Tibial nerve (tissue), 4 donors: ENCODE results near the gene CMSS1. TPM values are rescaled to one million over a fixed set of nuclear protein-coding genes. Genes with fewer than 3 reads are reported as not detected.
A peak's percentile ranks its signal among the peaks of the same experiment; 100 is the strongest.

Source experiments
- DNase-seq, 2 donors: peaks; one replicate each; pipeline ENCODE4 v3.0.0-alpha.2; 2019; ENCODE audit warnings: low spot score in 2 of 2
- H3K27ac ChIP-seq, 4 donors: fragments of 200-600 bp; sonication (generic) in 3 of 4; one replicate each; pipeline ENCODE4 v1.5.1; 2017 to 2019; ENCODE audit warnings: mild to moderate bottlenecking in 1 of 4
- H3K27me3 ChIP-seq, 2 donors: fragments of 200-600 bp; sonication (generic) in 1 of 2; one replicate each; pipeline versions ENCODE4 v1.5.1 to v1.6.0; 2017 to 2019
- H3K36me3 ChIP-seq, 3 donors: fragments of 200-600 bp; sonication (generic); one replicate each; pipeline ENCODE4 v1.5.1; 2018 to 2019
- H3K4me1 ChIP-seq, 4 donors: fragments of 200-600 bp; sonication (generic) in 3 of 4; one replicate each; pipeline ENCODE4 v1.5.1; 2017 to 2019
- H3K4me3 ChIP-seq, 4 donors: fragments of 200-600 bp; sonication (generic) in 3 of 4; one replicate each; pipeline ENCODE4 v1.5.1; 2017 to 2019; ENCODE audit warnings: mild to moderate bottlenecking in 1 of 4, moderate library complexity in 1 of 4
- H3K9me3 ChIP-seq, 4 donors: fragments of 200-600 bp; sonication (generic) in 3 of 4; one replicate each; pipeline ENCODE4 v1.5.1; 2017 to 2019
- CTCF ChIP-seq, 5 experiments: fragments of 200-600 bp in 3 of 5; fragments of 450-650 bp in 2 of 5; sonication (generic) in 3 of 5; IDR thresholded peaks; one replicate each; pipeline ENCODE4 v1.5.1; 2016 to 2019; ENCODE audit warnings: antibody characterized with exemption in 5 of 5, mild to moderate bottlenecking in 3 of 5, moderate library complexity in 2 of 5
- EP300 ChIP-seq, 2 donors: sonication (generic); formaldehyde crosslinking; IDR thresholded peaks; one replicate each; pipeline ENCODE4 v1.6.1; 2017; ENCODE audit warnings: antibody characterized with exemption in 2 of 2, mild to moderate bottlenecking in 1 of 2
- POLR2A ChIP-seq, 2 donors: fragments of 450-650 bp; IDR thresholded peaks; one replicate each; pipeline ENCODE4 v1.6.1; 2017; ENCODE audit warnings: antibody characterized with exemption in 2 of 2, mild to moderate bottlenecking in 2 of 2, moderate library complexity in 2 of 2
- WGBS, 2 donors: methylation state at CpG; one replicate each; pipeline ENCODE4 v1.1.5; 2018; 5-methylcytosine and 5-hydroxymethylcytosine counted together
- total RNA-seq, 4 donors: library from RNA; depleted of rRNA; stranded (reverse); fragments of >200 nt; gene quantifications; one replicate each; pipeline ENCODE4 v1.1.0, GENCODE V29; 2016

The CMSS1 gene
- total RNA-seq, 4 donors from 2014 or later: 5.5 to 29.1 (median 15.7) TPM

GRCh38 chr3:99960123-99960878, 142.6 kb downstream of the CMSS1 start:
- Histone ChIP-seq H3K36me3 (no peaks in the 10 kb centered on the region), H3K4me1 (peaks cover 0 to 28% (median 4%) of the 10 kb centered on the region in 4 donors), H3K27me3 (no peaks in the 10 kb centered on the region), H3K27ac (peak overlapping the region in 2 of 4 donors; percentile 21 to 34), H3K4me3 (no peak overlapping the region), H3K9me3 (no peaks in the 10 kb centered on the region)
- DNase-seq: no peak
- TF ChIP-seq POLR2A (IDR thresholded peaks at IDR 0.05) (no peak), CTCF (IDR thresholded peaks at IDR 0.05) (no peak), EP300 (IDR thresholded peaks at IDR 0.05) (no peak)
- 69 to 71% methylated on average over 5 of the region's 5 CpGs for WGBS, 2 donors

DNA sequence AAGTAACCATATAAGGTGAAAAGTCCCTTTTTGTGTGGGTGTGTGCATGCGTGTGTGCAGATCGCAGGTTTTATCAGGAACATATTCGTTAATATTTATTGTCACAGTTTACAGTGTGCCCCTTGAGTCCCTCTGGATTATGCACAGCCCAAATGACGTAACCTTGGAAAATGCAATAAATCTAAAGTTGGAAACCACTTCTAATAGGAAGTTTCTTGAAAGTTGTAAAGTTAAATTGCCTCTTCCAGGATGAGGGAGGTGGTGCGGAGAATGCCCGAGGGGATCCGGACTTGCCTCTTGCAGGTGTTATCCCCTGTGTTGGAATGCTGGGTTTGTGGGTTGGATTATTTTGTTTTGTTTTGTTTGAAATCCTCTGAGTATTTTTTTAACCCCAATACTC, 143.3 kb downstream of the CMSS1 start:
- H3K9me3 ChIP-seq: no peaks in the 10 kb centered on the region
- TF ChIP-seq POLR2A (IDR thresholded peaks at IDR 0.05) (no peak), EP300 (IDR thresholded peaks at IDR 0.05) (peak in 1 of 2 donors; percentile 24)
- WGBS, 2 donors: 60 to 69% methylated on average over 7 of the region's 7 CpGs
- H3K36me3 ChIP-seq: no peaks in the 10 kb centered on the region
- no peaks in the 10 kb centered on the region for H3K27me3 ChIP-seq
- peaks cover 0 to 28% (median 4%) of the 10 kb centered on the region in 4 donors for H3K4me1 ChIP-seq
- H3K27ac ChIP-seq: no peak overlapping the region
- no peak for DNase-seq
- H3K4me3 ChIP-seq: no peak overlapping the region

DNA sequence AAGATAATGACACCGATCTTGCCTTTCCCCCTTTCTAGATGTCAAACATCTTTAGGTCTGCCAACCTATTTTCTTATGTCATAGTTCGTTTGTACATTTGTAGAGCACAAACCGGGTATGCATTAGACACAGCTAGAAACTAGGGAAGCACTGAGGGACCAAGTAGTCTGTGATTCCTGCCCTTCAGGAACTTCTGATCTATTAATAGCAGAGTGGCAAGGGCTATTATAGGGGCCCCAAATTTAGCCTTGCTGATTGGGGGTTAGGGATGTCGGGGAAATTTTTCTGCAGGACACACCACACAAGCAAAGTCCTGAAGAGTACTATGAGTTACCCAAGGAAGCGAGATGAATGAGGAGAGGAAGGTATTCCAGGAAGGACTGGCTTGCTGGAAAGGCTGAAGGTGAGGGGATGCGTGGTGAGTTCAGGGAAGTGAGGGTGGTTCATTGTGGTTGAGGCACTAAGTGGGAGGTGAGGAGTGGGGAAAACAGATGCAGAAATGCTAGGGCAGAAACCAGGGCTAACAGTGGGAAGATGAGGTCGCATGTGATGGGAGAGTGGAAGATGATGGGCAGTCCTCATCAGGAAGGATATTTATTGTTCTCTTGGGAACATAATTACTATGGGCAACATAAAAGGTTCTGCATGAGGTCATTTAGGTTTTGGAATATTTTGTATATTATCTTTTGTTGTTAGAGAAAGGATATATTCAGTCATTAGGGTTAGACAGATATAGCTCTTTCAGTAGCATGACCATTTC, 144.3 kb downstream of the CMSS1 start:
- peak overlapping the region in 1 of 4 donors; percentile 40 for H3K27ac ChIP-seq
- H3K4me1 ChIP-seq: peaks cover 0 to 32% (median 4%) of the 10 kb centered on the region in 4 donors
- no peak for TF ChIP-seq CTCF (IDR thresholded peaks at IDR 0.05)
- TF ChIP-seq EP300 (IDR thresholded peaks at IDR 0.05): no peak
- TF ChIP-seq POLR2A (IDR thresholded peaks at IDR 0.05): no peak
- 91 to 92% methylated on average over 7 of the region's 7 CpGs for WGBS, 2 donors
- no peaks in the 10 kb centered on the region for H3K9me3 ChIP-seq
- no peaks in the 10 kb centered on the region for H3K36me3 ChIP-seq
- no peak overlapping the region for H3K4me3 ChIP-seq
- no peaks in the 10 kb centered on the region for H3K27me3 ChIP-seq
- DNase-seq: no peak

DNA sequence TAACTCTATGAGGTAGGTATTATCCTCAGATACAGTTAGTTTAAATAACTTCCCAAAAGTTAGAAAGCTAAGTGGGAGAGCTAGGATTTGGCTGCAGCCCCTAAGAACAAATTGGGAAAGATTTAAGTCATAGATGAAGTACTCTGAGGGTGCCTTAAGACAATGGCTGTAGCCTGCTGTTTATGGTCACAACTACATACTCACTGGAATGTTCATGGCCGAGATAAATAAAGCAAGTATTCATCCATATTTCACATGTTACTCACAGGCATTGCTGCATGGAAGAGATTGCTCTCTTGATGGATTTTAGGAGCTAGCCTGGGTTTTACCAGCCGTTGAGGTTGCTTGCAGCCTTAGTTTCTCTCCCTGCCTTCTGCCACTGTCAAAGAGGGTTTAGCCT, 145.0 kb downstream of the CMSS1 start:
- Histone ChIP-seq H3K27me3 (no peaks in the 10 kb centered on the region), H3K4me3 (no peak overlapping the region), H3K4me1 (peaks cover 0 to 29% (median 4%) of the 10 kb centered on the region in 4 donors), H3K36me3 (no peaks in the 10 kb centered on the region), H3K9me3 (no peaks in the 10 kb centered on the region), H3K27ac (peak overlapping the region in 1 of 4 donors; percentile 40)
- WGBS, 2 donors: 51 to 62% methylated on average over 2 of the region's 2 CpGs
- DNase-seq: no peak
- no peak for TF ChIP-seq POLR2A (IDR thresholded peaks at IDR 0.05)
- TF ChIP-seq CTCF (IDR thresholded peaks at IDR 0.05): no peak
- TF ChIP-seq EP300 (IDR thresholded peaks at IDR 0.05): no peak

DNA sequence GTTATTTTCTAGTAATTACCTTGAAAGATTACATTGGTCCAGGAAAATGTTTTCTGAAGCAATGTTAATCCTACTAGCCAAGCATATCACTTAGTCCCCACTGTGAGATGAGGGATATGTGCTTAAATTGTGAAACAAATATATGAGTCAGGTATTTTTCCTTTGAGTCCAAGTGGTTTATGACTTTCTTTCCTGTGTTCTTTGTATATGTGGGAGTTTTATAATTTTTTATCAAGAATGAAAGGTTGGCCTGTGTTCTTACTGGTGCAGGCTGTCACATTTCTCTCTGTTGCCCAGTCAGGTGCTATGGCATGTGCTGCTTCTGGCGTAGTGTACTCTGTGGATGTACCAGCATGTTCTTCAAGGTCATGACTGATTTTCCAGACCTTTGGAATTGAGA, 147.4 kb downstream of the CMSS1 start:
- no peak overlapping the region for H3K4me3 ChIP-seq
- no peak overlapping the region for H3K27ac ChIP-seq
- DNase-seq: no peak
- no peaks in the 10 kb centered on the region for H3K27me3 ChIP-seq
- 89 to 94% methylated on average over 1 of the region's 1 CpG for whole genome bisulfite sequencing, 2 donors
- no peaks in the 10 kb centered on the region for H3K36me3 ChIP-seq
- no peaks in the 10 kb centered on the region for H3K9me3 ChIP-seq
- peaks cover 0 to 17% (median 4%) of the 10 kb centered on the region in 4 donors for H3K4me1 ChIP-seq
- TF ChIP-seq EP300 (IDR thresholded peaks at IDR 0.05): no peak
- TF ChIP-seq CTCF (IDR thresholded peaks at IDR 0.05): no peak
- TF ChIP-seq POLR2A (IDR thresholded peaks at IDR 0.05): no peak
